Measurements from ENCODE around the gene IKBKE. TPM values are rescaled to one million over a fixed set of nuclear protein-coding genes. Genes with fewer than 3 reads are reported as not detected.

IKBKE gene
- polyA plus RNA-seq, 1 donor (not counting 4 experiments of a cell fraction or from before 2014, with no cell fraction given), result 8.9 TPM

DNA sequence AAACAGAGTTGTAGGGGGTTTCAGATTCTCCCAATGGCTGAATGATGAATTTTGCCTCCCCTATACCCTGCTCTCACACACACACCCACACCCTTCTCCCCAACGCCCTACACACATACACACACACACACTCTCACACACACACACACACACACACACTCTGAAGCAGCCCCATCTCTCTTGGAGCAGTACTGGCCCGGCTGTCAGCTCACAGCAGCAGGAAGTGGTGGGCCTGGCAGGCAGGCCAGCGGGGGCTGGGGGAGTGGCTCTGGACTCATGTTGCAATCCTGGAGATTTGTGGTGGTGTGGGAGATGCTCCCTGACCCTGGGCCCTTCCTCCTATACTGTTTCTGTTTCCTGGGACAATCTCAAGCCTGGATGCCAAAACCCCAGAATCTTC lies 2.2 kb downstream of the IKBKE start:
- Histone ChIP-seq H4K20me1 (ENCODE audit: control insufficient read depth, extremely low read depth, insufficient read depth, low read length) (no peaks in the 10 kb centered on the region), H3K4me1 (ENCODE audit: control insufficient read depth, extremely low read depth, insufficient read depth, low read length) (peaks cover 20% of the 10 kb centered on the region), H3K9ac (ENCODE audit: control insufficient read depth, extremely low read depth, insufficient read depth, low read length) (no peak overlapping the region), H3K27me3 (ENCODE audit: control insufficient read depth, extremely low read depth, insufficient read depth, low read length) (no peaks in the 10 kb centered on the region), H3K27ac (ENCODE audit: control insufficient read depth, insufficient read depth, low read length) (no peak overlapping the region), H3K4me3 (ENCODE audit: control insufficient read depth in 2 of 3, extremely low read depth in 1 of 3, insufficient read depth in 2 of 3, low read depth in 1 of 3, low read length in 3 of 3) (no peak overlapping the region), H3K36me3 (ENCODE audit: control insufficient read depth in 2 of 2, extremely low read depth in 1 of 2, insufficient read depth in 2 of 2, low read length in 2 of 2) (peaks cover 3 to 11% of the 10 kb centered on the region in 2 experiments), H2AFZ (ENCODE audit: control insufficient read depth, low read length) (no peak overlapping the region), H3K9me1 (ENCODE audit: control insufficient read depth, extremely low read depth, insufficient read depth, low read length) (no peaks in the 10 kb centered on the region), H3K79me2 (ENCODE audit: control insufficient read depth, insufficient read depth, low read length) (no peaks in the 10 kb centered on the region), H3K4me2 (ENCODE audit: control insufficient read depth, extremely low read depth, insufficient read depth, low read depth, low read length) (no peak overlapping the region), H3K9me3 (ENCODE audit: control insufficient read depth, low read depth, low read length) (no peaks in the 10 kb centered on the region)
- no peak for TF ChIP-seq EZH2 (IDR thresholded peaks at IDR 0.05; ENCODE audit: low read length)
- TF ChIP-seq, protein P1, sequence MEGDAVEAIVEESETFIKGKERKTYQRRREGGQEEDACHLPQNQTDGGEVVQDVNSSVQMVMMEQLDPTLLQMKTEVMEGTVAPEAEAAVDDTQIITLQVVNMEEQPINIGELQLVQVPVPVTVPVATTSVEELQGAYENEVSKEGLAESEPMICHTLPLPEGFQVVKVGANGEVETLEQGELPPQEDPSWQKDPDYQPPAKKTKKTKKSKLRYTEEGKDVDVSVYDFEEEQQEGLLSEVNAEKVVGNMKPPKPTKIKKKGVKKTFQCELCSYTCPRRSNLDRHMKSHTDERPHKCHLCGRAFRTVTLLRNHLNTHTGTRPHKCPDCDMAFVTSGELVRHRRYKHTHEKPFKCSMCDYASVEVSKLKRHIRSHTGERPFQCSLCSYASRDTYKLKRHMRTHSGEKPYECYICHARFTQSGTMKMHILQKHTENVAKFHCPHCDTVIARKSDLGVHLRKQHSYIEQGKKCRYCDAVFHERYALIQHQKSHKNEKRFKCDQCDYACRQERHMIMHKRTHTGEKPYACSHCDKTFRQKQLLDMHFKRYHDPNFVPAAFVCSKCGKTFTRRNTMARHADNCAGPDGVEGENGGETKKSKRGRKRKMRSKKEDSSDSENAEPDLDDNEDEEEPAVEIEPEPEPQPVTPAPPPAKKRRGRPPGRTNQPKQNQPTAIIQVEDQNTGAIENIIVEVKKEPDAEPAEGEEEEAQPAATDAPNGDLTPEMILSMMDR (optimal IDR thresholded peaks at IDR 0.05 in 1 of 3, IDR thresholded peaks at IDR 0.05 in 1 of 3, conservative IDR thresholded peaks at IDR 0.05 in 1 of 3; ENCODE audit: extremely low read depth in 1 of 3, insufficient read depth in 2 of 3, low read length in 3 of 3), result no peak
- DNase-seq (ENCODE audit: low read depth, low spot score) (no peak), FAIRE-seq (no peak)
- dilution Hi-C loops (cut with MboI; ENCODE audit: extremely low pct_ligation_motif_present, low sequenced_read_pairs), result no loop called here

DNA sequence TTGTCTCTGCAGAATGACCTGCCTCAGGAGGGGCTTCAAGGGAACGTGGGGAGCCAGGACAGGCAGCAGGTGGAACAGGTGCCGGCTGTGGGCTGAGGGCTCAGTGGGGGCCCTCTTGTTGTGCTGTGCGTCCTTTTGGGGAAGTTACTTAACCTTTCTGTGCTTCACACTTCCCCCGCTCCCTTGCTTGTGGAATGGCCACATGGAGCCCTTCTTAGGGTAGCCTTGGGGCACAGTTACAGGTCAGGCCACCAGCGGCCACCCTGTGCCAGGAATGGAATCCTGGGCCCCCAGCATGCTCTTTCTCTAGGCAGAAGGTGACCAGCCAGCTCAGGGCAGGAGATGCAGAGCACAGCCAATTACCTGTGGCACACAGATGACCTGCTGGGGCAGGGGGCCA lies 2.6 kb downstream of the IKBKE start:
- Histone ChIP-seq H3K27me3 (ENCODE audit: control insufficient read depth, extremely low read depth, insufficient read depth, low read length) (no peaks in the 10 kb centered on the region), H3K27ac (ENCODE audit: control insufficient read depth, insufficient read depth, low read length) (no peak overlapping the region), H2AFZ (ENCODE audit: control insufficient read depth, low read length) (no peak overlapping the region), H3K4me1 (ENCODE audit: control insufficient read depth, extremely low read depth, insufficient read depth, low read length) (peaks cover 22% of the 10 kb centered on the region), H3K9me3 (ENCODE audit: control insufficient read depth, low read depth, low read length) (no peaks in the 10 kb centered on the region), H3K9ac (ENCODE audit: control insufficient read depth, extremely low read depth, insufficient read depth, low read length) (no peak overlapping the region), H3K9me1 (ENCODE audit: control insufficient read depth, extremely low read depth, insufficient read depth, low read length) (no peaks in the 10 kb centered on the region), H3K4me3 (ENCODE audit: control insufficient read depth in 2 of 3, extremely low read depth in 1 of 3, insufficient read depth in 2 of 3, low read depth in 1 of 3, low read length in 3 of 3) (no peak overlapping the region), H3K79me2 (ENCODE audit: control insufficient read depth, insufficient read depth, low read length) (no peaks in the 10 kb centered on the region), H4K20me1 (ENCODE audit: control insufficient read depth, extremely low read depth, insufficient read depth, low read length) (no peaks in the 10 kb centered on the region), H3K36me3 (ENCODE audit: control insufficient read depth in 2 of 2, extremely low read depth in 1 of 2, insufficient read depth in 2 of 2, low read length in 2 of 2) (peaks cover 3 to 12% of the 10 kb centered on the region in 2 experiments), H3K4me2 (ENCODE audit: control insufficient read depth, extremely low read depth, insufficient read depth, low read depth, low read length) (no peak overlapping the region)
- TF ChIP-seq EZH2 (IDR thresholded peaks at IDR 0.05; ENCODE audit: low read length), result no peak
- TF ChIP-seq, protein P1 (optimal IDR thresholded peaks at IDR 0.05 in 1 of 3, IDR thresholded peaks at IDR 0.05 in 1 of 3, conservative IDR thresholded peaks at IDR 0.05 in 1 of 3; ENCODE audit: extremely low read depth in 1 of 3, insufficient read depth in 2 of 3, low read length in 3 of 3), result no peak
- DNase-seq (ENCODE audit: low read depth, low spot score) (no peak), FAIRE-seq (no peak)
- dilution Hi-C loops (cut with MboI; ENCODE audit: extremely low pct_ligation_motif_present, low sequenced_read_pairs), result no loop called here

Data from keratinocyte (primary cell).